ENCODE data around the gene SLC39A11.

Gene SLC39A11

GRCh38 chr17:73092523-73093135 is at the start of gene SLC39A11:
Gene SLC39A11 (minus strand): TSS chr17:73092688. CDS start chr17:73088764, 3,924 bp downstream.
- TF ChIP-seq, protein P1, sequence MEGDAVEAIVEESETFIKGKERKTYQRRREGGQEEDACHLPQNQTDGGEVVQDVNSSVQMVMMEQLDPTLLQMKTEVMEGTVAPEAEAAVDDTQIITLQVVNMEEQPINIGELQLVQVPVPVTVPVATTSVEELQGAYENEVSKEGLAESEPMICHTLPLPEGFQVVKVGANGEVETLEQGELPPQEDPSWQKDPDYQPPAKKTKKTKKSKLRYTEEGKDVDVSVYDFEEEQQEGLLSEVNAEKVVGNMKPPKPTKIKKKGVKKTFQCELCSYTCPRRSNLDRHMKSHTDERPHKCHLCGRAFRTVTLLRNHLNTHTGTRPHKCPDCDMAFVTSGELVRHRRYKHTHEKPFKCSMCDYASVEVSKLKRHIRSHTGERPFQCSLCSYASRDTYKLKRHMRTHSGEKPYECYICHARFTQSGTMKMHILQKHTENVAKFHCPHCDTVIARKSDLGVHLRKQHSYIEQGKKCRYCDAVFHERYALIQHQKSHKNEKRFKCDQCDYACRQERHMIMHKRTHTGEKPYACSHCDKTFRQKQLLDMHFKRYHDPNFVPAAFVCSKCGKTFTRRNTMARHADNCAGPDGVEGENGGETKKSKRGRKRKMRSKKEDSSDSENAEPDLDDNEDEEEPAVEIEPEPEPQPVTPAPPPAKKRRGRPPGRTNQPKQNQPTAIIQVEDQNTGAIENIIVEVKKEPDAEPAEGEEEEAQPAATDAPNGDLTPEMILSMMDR (IDR thresholded peaks at IDR 0.05; ENCODE audit: extremely low read depth, insufficient read depth, missing control alignments): no peak
- peak; percentile 90 for DNase-seq (ENCODE audit: low spot score)
- in situ Hi-C loops (cut with MboI; ENCODE audit: low pct_unique_long_range_greater_than_20kb, low sequenced_read_pairs, unreplicated experiment): no loop called here

DNA sequence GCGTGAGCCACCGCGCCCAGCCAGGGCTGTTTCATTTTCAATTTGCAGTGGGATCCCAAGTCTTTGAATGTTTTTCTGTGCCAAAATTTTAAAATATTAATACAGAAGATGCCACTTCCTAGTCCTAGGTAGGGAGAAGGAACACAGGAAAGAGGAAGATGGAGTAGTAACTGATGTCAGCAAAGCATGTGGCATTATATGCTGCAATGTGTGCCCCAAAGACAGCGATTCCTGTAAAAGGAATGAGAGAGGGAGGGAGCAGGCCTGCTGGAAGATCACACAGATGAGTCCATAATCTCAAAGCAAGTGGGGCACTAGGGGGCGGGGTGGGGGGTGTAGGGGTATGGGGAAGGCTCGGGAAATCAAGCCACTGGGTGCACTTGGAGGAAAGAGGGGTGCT is 48.9 kb upstream of the SLC39A11 start:
- in situ Hi-C loops (cut with MboI; ENCODE audit: low pct_unique_long_range_greater_than_20kb, low sequenced_read_pairs, unreplicated experiment): no loop called here
- TF ChIP-seq, protein P1 (IDR thresholded peaks at IDR 0.05; ENCODE audit: extremely low read depth, insufficient read depth, missing control alignments): no peak
- no peak for DNase-seq (ENCODE audit: low spot score)

GRCh38 chr17:73140566-73140965 is 48.1 kb upstream of the SLC39A11 start:
- TF ChIP-seq, protein P1 (IDR thresholded peaks at IDR 0.05; ENCODE audit: extremely low read depth, insufficient read depth, missing control alignments): no peak
- in situ Hi-C loops (cut with MboI; ENCODE audit: low pct_unique_long_range_greater_than_20kb, low sequenced_read_pairs, unreplicated experiment): no loop called here
- DNase-seq (ENCODE audit: low spot score): no peak

DNA sequence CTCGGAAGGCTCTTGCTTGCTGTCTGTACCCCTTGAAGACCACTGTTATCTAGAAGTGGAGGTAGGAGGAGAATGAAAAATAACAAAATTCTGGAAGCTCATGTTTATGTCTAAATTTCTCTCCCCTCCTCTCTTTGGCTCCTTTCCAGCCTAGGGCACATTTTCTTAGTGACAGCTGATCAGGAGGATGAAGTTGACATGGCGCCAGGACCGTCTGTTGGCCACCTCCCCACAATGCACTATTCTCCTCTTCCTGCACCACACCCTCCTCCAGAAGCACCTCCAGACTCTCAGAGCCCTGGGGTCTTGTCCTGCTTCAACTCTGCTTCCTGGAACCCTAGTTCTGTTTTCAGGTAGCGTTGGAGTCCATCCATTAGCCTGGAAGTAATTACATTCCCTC is 46.8 kb upstream of the SLC39A11 start:
- in situ Hi-C loops (cut with MboI; ENCODE audit: low pct_unique_long_range_greater_than_20kb, low sequenced_read_pairs, unreplicated experiment): no loop called here
- DNase-seq (ENCODE audit: low spot score): no peak
- TF ChIP-seq, protein P1 (IDR thresholded peaks at IDR 0.05; ENCODE audit: extremely low read depth, insufficient read depth, missing control alignments): no peak

- DNase-seq (ENCODE audit: low spot score): no peak
Observed at GRCh38 chr17:73138541-73139138, 46.2 kb upstream of the SLC39A11 start.

GRCh38 chr17:73137376-73137775 is 44.9 kb upstream of the SLC39A11 start:
- TF ChIP-seq, protein P1 (IDR thresholded peaks at IDR 0.05; ENCODE audit: extremely low read depth, insufficient read depth, missing control alignments): no peak
- DNase-seq (ENCODE audit: low spot score): no peak
- in situ Hi-C loops (cut with MboI; ENCODE audit: low pct_unique_long_range_greater_than_20kb, low sequenced_read_pairs, unreplicated experiment): no loop called here

More at GRCh38 chr17:73138541-73139138, 46.2 kb upstream of the SLC39A11 start:
- TF ChIP-seq, protein P1 (IDR thresholded peaks at IDR 0.05; ENCODE audit: extremely low read depth, insufficient read depth, missing control alignments): no peak
- in situ Hi-C loops (cut with MboI; ENCODE audit: low pct_unique_long_range_greater_than_20kb, low sequenced_read_pairs, unreplicated experiment): no loop called here
